ENCODE measurements around the gene RPL12.

The RPL12 gene

DNA sequence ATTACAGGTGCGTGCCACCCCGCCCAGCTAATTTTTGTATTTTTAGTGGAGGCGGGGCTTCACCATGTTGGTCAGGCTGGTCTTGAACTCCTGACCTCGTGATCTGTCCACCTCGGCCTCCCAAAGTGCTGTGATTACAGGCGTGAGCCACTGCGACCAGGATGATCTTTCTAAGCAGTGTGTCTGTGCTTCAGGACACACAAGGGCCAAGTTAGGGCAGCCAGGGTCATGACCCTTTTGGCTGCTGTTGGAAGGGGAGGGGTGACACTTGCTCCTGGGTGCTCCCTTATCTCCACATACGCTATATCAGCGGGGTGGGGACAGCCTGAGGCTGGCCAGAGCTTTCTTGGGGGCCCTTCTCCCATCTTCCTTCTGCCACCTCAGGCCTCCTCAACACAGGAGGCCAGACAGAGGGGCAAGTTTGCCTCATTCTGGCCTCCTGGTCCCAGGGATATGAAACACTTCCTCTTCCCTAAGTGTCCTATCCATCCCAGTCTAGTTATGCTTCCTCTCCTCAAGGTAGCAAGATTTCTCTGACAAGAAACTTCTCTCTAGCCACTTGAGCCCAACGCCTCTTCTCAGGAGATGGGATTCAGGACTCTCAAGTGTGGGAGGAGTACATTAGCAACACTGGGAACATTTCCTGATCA lies 28.9 kb downstream of the RPL12 start:
- Histone ChIP-seq H3K79me2 (ENCODE audit: insufficient read depth, low read length) (peaks cover 33% of the 10 kb centered on the region), H3K9me3 (ENCODE audit: insufficient read depth, low read length, severe bottlenecking) (no peaks in the 10 kb centered on the region), H3K4me1 (ENCODE audit: insufficient read depth, low read length) (peaks cover 31% of the 10 kb centered on the region), H3K27me3 (ENCODE audit: insufficient read depth, low read length, poor library complexity) (no peaks in the 10 kb centered on the region), H2AFZ (ENCODE audit: low read depth, low read length) (no peak overlapping the region), H4K20me1 (ENCODE audit: insufficient read depth, low read length) (peaks cover 12% of the 10 kb centered on the region; the same call in 1 of the 2 replicates), H3K4me2 (ENCODE audit: insufficient read depth, low read length) (peak overlapping the region; percentile 92), H3K27ac (ENCODE audit: low read length) (no peak overlapping the region), H3K9ac (ENCODE audit: low read depth, low read length) (no peak overlapping the region), H3K4me3 (ENCODE audit: low read depth in 1 of 2, low read length in 2 of 2) (no peak overlapping the region), H3K36me3 (ENCODE audit: insufficient read depth, low read length) (no peaks in the 10 kb centered on the region)
- ATAC-seq (ENCODE audit: insufficient read depth, low read depth) (no peak), DNase-seq (no peak)
- no peak for TF ChIP-seq EZH2 (IDR thresholded peaks at IDR 0.05; ENCODE audit: borderline replicate concordance, low read depth, low read length, severe bottlenecking)
- TF ChIP-seq, protein P1, sequence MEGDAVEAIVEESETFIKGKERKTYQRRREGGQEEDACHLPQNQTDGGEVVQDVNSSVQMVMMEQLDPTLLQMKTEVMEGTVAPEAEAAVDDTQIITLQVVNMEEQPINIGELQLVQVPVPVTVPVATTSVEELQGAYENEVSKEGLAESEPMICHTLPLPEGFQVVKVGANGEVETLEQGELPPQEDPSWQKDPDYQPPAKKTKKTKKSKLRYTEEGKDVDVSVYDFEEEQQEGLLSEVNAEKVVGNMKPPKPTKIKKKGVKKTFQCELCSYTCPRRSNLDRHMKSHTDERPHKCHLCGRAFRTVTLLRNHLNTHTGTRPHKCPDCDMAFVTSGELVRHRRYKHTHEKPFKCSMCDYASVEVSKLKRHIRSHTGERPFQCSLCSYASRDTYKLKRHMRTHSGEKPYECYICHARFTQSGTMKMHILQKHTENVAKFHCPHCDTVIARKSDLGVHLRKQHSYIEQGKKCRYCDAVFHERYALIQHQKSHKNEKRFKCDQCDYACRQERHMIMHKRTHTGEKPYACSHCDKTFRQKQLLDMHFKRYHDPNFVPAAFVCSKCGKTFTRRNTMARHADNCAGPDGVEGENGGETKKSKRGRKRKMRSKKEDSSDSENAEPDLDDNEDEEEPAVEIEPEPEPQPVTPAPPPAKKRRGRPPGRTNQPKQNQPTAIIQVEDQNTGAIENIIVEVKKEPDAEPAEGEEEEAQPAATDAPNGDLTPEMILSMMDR (IDR thresholded peaks at IDR 0.05; ENCODE audit: borderline replicate concordance, extremely low read depth, low read length, poor library complexity, severe bottlenecking): no peak

DNA sequence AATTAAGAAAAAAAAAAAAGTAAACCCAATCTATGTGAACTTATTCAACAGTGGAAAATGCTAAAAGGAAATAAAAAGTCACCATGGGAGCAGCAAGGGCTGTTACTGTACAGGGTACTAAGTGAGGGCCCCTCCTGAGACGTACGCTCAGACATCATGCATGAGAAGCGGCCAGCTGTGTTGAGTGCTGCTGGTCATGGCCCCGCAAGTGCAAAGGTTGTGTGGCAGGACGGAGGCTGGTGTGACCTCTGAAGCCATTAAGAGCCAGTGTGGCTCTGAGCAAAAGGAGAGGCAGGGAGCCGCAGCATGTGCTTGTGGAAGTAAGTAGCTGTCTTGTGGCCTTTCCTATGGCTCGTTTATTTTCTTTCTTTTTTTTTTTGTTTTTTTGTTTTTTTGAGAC lies 30.1 kb downstream of the RPL12 start:
- no peak for ATAC-seq (ENCODE audit: insufficient read depth, low read depth)
- Histone ChIP-seq H3K4me1 (ENCODE audit: insufficient read depth, low read length) (peaks cover 25% of the 10 kb centered on the region), H3K27me3 (ENCODE audit: insufficient read depth, low read length, poor library complexity) (no peaks in the 10 kb centered on the region), H4K20me1 (ENCODE audit: insufficient read depth, low read length) (peaks cover 16% of the 10 kb centered on the region; the same call in 1 of the 2 replicates), H3K27ac (ENCODE audit: low read length) (no peak overlapping the region), H3K79me2 (ENCODE audit: insufficient read depth, low read length) (peaks cover 24% of the 10 kb centered on the region), H2AFZ (ENCODE audit: low read depth, low read length) (no peak overlapping the region), H3K9me3 (ENCODE audit: insufficient read depth, low read length, severe bottlenecking) (no peaks in the 10 kb centered on the region), H3K36me3 (ENCODE audit: insufficient read depth, low read length) (no peaks in the 10 kb centered on the region), H3K4me2 (ENCODE audit: insufficient read depth, low read length) (no peak overlapping the region), H3K4me3 (ENCODE audit: low read depth in 1 of 2, low read length in 2 of 2) (no peak overlapping the region), H3K9ac (ENCODE audit: low read depth, low read length) (no peak overlapping the region)
- no peak for DNase-seq
- TF ChIP-seq, protein P1 (IDR thresholded peaks at IDR 0.05; ENCODE audit: borderline replicate concordance, extremely low read depth, low read length, poor library complexity, severe bottlenecking): no peak
- no peak for TF ChIP-seq EZH2 (IDR thresholded peaks at IDR 0.05; ENCODE audit: borderline replicate concordance, low read depth, low read length, severe bottlenecking)

DNA sequence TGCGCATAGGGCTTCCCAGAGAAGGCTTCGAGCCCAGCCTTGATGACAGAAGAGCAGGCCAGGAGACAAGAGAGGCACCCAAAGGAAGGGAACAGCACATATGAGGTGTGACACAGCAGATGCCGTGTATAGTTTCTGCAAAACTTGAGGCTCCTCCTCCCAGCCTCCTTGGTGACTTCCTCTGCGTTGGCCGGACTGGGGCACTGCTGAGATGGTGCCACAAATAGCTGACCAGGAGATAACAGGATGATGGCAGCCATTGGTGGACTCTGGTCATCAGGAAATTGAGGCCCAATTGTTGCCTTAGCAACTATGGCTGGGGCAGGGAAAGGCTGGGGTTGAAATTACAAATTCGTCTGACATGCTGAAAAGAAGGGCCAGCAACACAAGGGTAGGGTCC lies 31.9 kb downstream of the RPL12 start:
- DNase-seq: no peak

More for the DNA sequence above, 31.9 kb downstream of the RPL12 start:
- Histone ChIP-seq H3K9ac (ENCODE audit: low read depth, low read length) (no peak overlapping the region), H3K4me3 (ENCODE audit: low read depth in 1 of 2, low read length in 2 of 2) (no peak overlapping the region), H3K4me1 (ENCODE audit: insufficient read depth, low read length) (peaks cover 12% of the 10 kb centered on the region), H2AFZ (ENCODE audit: low read depth, low read length) (no peak overlapping the region), H3K27ac (ENCODE audit: low read length) (no peak overlapping the region), H4K20me1 (ENCODE audit: insufficient read depth, low read length) (peaks cover 16% of the 10 kb centered on the region; the same call in 1 of the 2 replicates), H3K4me2 (ENCODE audit: insufficient read depth, low read length) (no peak overlapping the region), H3K27me3 (ENCODE audit: insufficient read depth, low read length, poor library complexity) (no peaks in the 10 kb centered on the region), H3K36me3 (ENCODE audit: insufficient read depth, low read length) (no peaks in the 10 kb centered on the region), H3K79me2 (ENCODE audit: insufficient read depth, low read length) (peaks cover 9% of the 10 kb centered on the region), H3K9me3 (ENCODE audit: insufficient read depth, low read length, severe bottlenecking) (no peaks in the 10 kb centered on the region)
- TF ChIP-seq EZH2 (IDR thresholded peaks at IDR 0.05; ENCODE audit: borderline replicate concordance, low read depth, low read length, severe bottlenecking): no peak
- TF ChIP-seq, protein P1 (IDR thresholded peaks at IDR 0.05; ENCODE audit: borderline replicate concordance, extremely low read depth, low read length, poor library complexity, severe bottlenecking): no peak
- no peak for ATAC-seq (ENCODE audit: insufficient read depth, low read depth)
